HL-60 (cell line): ENCODE results near the gene KCNJ6.

Source experiments
- GABPA ChIP-seq: IDR thresholded peaks from 2 replicates; pipeline ENCODE4 v1.6.1; 2012; ENCODE audit warnings: low read depth
- TF ChIP-seq, protein P1 (sequence below): IDR thresholded peaks from one replicate; pipeline ENCODE4 v1.5.1; 2011; ENCODE audit warnings: low read length, control low read depth, inconsistent platforms; ENCODE audit not compliant: insufficient read depth
- TF ChIP-seq, protein P2 (sequence below): IDR thresholded peaks from 2 replicates; pipeline ENCODE4 v1.6.1; 2012; ENCODE audit warnings: low read depth; ENCODE audit not compliant: insufficient replicate concordance

DNA sequence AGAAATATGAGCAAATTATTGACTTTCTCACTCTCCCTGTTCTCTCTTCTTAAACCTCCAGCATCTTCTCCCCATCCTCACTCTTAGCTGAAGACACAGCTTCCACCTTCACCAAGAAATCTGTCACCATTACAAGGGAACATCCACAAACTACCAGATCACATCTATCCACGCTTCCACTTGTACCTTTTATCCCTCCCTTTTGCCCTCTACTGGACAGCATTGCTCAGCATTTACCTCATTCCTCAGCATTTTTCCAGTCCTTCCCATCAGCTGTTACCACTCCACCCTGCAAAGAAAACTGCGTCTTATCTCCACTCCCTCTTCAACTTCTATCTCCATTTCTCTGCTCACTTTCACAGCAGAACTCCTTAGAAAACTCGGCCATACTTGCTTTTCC, 42.6 kb downstream of the KCNJ6 start:
- TF ChIP-seq, protein P1, sequence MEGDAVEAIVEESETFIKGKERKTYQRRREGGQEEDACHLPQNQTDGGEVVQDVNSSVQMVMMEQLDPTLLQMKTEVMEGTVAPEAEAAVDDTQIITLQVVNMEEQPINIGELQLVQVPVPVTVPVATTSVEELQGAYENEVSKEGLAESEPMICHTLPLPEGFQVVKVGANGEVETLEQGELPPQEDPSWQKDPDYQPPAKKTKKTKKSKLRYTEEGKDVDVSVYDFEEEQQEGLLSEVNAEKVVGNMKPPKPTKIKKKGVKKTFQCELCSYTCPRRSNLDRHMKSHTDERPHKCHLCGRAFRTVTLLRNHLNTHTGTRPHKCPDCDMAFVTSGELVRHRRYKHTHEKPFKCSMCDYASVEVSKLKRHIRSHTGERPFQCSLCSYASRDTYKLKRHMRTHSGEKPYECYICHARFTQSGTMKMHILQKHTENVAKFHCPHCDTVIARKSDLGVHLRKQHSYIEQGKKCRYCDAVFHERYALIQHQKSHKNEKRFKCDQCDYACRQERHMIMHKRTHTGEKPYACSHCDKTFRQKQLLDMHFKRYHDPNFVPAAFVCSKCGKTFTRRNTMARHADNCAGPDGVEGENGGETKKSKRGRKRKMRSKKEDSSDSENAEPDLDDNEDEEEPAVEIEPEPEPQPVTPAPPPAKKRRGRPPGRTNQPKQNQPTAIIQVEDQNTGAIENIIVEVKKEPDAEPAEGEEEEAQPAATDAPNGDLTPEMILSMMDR = no peak
- TF ChIP-seq GABPA = no peak
- TF ChIP-seq, protein P2, sequence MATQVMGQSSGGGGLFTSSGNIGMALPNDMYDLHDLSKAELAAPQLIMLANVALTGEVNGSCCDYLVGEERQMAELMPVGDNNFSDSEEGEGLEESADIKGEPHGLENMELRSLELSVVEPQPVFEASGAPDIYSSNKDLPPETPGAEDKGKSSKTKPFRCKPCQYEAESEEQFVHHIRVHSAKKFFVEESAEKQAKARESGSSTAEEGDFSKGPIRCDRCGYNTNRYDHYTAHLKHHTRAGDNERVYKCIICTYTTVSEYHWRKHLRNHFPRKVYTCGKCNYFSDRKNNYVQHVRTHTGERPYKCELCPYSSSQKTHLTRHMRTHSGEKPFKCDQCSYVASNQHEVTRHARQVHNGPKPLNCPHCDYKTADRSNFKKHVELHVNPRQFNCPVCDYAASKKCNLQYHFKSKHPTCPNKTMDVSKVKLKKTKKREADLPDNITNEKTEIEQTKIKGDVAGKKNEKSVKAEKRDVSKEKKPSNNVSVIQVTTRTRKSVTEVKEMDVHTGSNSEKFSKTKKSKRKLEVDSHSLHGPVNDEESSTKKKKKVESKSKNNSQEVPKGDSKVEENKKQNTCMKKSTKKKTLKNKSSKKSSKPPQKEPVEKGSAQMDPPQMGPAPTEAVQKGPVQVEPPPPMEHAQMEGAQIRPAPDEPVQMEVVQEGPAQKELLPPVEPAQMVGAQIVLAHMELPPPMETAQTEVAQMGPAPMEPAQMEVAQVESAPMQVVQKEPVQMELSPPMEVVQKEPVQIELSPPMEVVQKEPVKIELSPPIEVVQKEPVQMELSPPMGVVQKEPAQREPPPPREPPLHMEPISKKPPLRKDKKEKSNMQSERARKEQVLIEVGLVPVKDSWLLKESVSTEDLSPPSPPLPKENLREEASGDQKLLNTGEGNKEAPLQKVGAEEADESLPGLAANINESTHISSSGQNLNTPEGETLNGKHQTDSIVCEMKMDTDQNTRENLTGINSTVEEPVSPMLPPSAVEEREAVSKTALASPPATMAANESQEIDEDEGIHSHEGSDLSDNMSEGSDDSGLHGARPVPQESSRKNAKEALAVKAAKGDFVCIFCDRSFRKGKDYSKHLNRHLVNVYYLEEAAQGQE = no peak
